ENCODE results near the gene NRCAM. TPM values are rescaled to one million over a fixed set of nuclear protein-coding genes. Genes with fewer than 3 reads are reported as not detected.

Gene NRCAM
- polyA plus RNA-seq, 3 donors: not detected

DNA sequence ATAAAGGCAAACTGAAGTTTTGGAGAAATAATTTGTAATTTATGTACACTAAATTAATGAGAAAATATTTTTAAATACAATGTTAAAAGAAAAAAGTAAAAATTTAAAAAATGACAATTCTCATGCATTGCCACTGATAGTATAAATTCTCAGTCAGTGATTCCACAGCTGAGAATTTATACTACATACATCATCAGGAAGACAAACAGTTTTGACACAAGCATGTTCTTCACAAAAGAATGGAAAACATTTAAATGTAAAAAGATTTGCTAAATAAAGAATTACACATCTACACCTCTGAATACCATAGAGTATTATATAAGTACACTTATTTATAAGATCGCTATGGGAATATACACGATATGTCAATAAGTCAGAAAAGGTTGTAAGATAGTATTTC lies 225.0 kb downstream of the NRCAM start:
- no peaks in the 10 kb centered on the region for H3K4me1 ChIP-seq (ENCODE audit: control insufficient read depth in 1 of 2, insufficient read depth in 2 of 2, low read length in 2 of 2)
- H3K9me3 ChIP-seq (replicated peaks in 1 of 2; ENCODE audit: control insufficient read depth in 1 of 2, insufficient read depth in 1 of 2, low read length in 2 of 2): no peaks in the 10 kb centered on the region
- Mint-ChIP-seq H3K27ac (no peak overlapping the region), H3K4me3 (no peak overlapping the region), H3K36me3 (no peaks in the 10 kb centered on the region), H3K27me3 (ENCODE audit: low read depth in 3 of 3) (peaks cover 0 to under 1% (median 0%) of the 10 kb centered on the region in 3 donors), H3K4me1 (no peaks in the 10 kb centered on the region), H3K9me3 (no peaks in the 10 kb centered on the region)
- H3K79me2 ChIP-seq (ENCODE audit: insufficient read depth, low read length): no peaks in the 10 kb centered on the region
- no peak overlapping the region for H3K9ac ChIP-seq (ENCODE audit: insufficient read depth, low read length, poor library complexity, severe bottlenecking)
- intact Hi-C loops (cut with micrococcal nuclease): no loop called here
- H3K4me2 ChIP-seq (replicated peaks; ENCODE audit: extremely low read depth, low read length, poor library complexity, severe bottlenecking): no peak overlapping the region
- no peaks in the 10 kb centered on the region for H4K20me1 ChIP-seq (ENCODE audit: insufficient read depth, low read length)
- DNase-seq: no peak
- no peaks in the 10 kb centered on the region for H3K36me3 ChIP-seq (replicated peaks in 1 of 2; ENCODE audit: control insufficient read depth in 1 of 2, insufficient read depth in 2 of 2, low read length in 2 of 2)
- TF ChIP-seq CTCF (IDR thresholded peaks at IDR 0.05): no peak
- H3K4me3 ChIP-seq (replicated peaks in 1 of 3; ENCODE audit: low read depth in 2 of 3, low read length in 3 of 3): no peak overlapping the region
- no CpG with 5 or more reads among the region's 2 CpGs for WGBS (ENCODE audit: insufficient coverage)
- H2AFZ ChIP-seq (ENCODE audit: insufficient read depth, low read depth, low read length, poor library complexity, severe bottlenecking): no peak overlapping the region
- H3K27ac ChIP-seq (ENCODE audit: low read depth in 1 of 2, low read length in 2 of 2): no peak overlapping the region
- no peaks in the 10 kb centered on the region for H3K27me3 ChIP-seq (ENCODE audit: control insufficient read depth in 2 of 2, insufficient read depth in 2 of 2, low read length in 2 of 2)

DNA sequence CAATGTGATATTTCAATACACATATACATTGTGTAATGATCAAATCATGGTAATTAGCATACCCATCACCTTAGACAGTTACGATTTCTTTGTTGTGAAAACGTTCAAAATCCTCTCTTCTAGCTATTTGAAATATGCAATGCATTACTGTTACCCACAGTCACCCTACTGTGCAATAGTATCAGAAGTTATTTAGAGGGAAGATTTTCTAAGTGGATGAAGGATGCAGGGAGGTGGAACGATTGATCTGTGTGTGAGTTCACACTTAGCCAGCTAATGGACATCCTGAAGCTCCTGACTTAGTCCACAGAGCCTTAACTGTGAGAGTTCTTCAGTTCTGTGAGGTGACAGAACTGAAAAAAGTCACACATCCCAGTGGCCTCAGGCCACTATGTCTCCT lies 228.9 kb downstream of the NRCAM start:
- H3K36me3 Mint-ChIP-seq: no peaks in the 10 kb centered on the region
- 57% methylated on average over 1 of the region's 3 CpGs for WGBS (ENCODE audit: insufficient coverage)
- H3K4me3 Mint-ChIP-seq: no peak overlapping the region
- Histone ChIP-seq H3K27me3 (ENCODE audit: control insufficient read depth in 2 of 2, insufficient read depth in 2 of 2, low read length in 2 of 2) (no peaks in the 10 kb centered on the region), H3K9ac (ENCODE audit: insufficient read depth, low read length, poor library complexity, severe bottlenecking) (no peak overlapping the region), H2AFZ (ENCODE audit: insufficient read depth, low read depth, low read length, poor library complexity, severe bottlenecking) (no peak overlapping the region), H3K27ac (ENCODE audit: low read depth in 1 of 2, low read length in 2 of 2) (no peak overlapping the region), H3K36me3 (replicated peaks in 1 of 2; ENCODE audit: control insufficient read depth in 1 of 2, insufficient read depth in 2 of 2, low read length in 2 of 2) (no peaks in the 10 kb centered on the region), H3K79me2 (ENCODE audit: insufficient read depth, low read length) (no peaks in the 10 kb centered on the region), H3K4me2 (replicated peaks; ENCODE audit: extremely low read depth, low read length, poor library complexity, severe bottlenecking) (no peak overlapping the region), H3K4me3 (replicated peaks in 1 of 3; ENCODE audit: low read depth in 2 of 3, low read length in 3 of 3) (no peak overlapping the region), H4K20me1 (ENCODE audit: insufficient read depth, low read length) (no peaks in the 10 kb centered on the region), H3K4me1 (ENCODE audit: control insufficient read depth in 1 of 2, insufficient read depth in 2 of 2, low read length in 2 of 2) (no peaks in the 10 kb centered on the region), H3K9me3 (replicated peaks in 1 of 2; ENCODE audit: control insufficient read depth in 1 of 2, insufficient read depth in 1 of 2, low read length in 2 of 2) (no peaks in the 10 kb centered on the region)
- no peak overlapping the region for H3K27ac Mint-ChIP-seq
- no peaks in the 10 kb centered on the region for H3K9me3 Mint-ChIP-seq
- H3K27me3 Mint-ChIP-seq (ENCODE audit: low read depth in 3 of 3): no peaks in the 10 kb centered on the region
- intact Hi-C loops (cut with micrococcal nuclease): no loop called here
- H3K4me1 Mint-ChIP-seq: no peaks in the 10 kb centered on the region
- DNase-seq: no peak
- TF ChIP-seq CTCF (IDR thresholded peaks at IDR 0.05): no peak

Measured in CD14-positive monocyte (primary cell).